ELR (cell line): ENCODE measurements around the gene SURF4.
A peak's percentile ranks its signal among the peaks of the same experiment; 100 is the strongest.
"Not testable (repeated sequence)": the region's sequence is repeated elsewhere in the genome, so short reads cannot be mapped to it uniquely, and the experiment has no call there.

Experiments used
- DNase-seq: peaks from one replicate; pipeline ENCODE4 v3.0.0-alpha.2; 2015; ENCODE audit warnings: low read depth

Gene SURF4

GRCh38 chr9:133352635-133353340 is 23.1 kb downstream of the SURF4 start:
- DNase-seq, result no peak

- DNase-seq, result peak; percentile 82
Observed at GRCh38 chr9:133351908-133352634, 23.8 kb downstream of the SURF4 start.

- DNase-seq, result no peak
Observed at GRCh38 chr9:133351526-133351907, 24.3 kb downstream of the SURF4 start.

GRCh38 chr9:133349965-133350616 is 25.8 kb downstream of the SURF4 start:
- no peak for DNase-seq

GRCh38 chr9:133348718-133349573 is 26.9 kb downstream of the SURF4 start:
- DNase-seq, result no peak

GRCh38 chr9:133347985-133348717 is 27.7 kb downstream of the SURF4 start, which contains the start of the genes MED22 and RPL7A:
Gene MED22 (minus strand): TSS chr9:133348131. CDS start chr9:133346662, 1,469 bp downstream.
Gene RPL7A (plus strand): TSS chr9:133348218. CDS start chr9:133348244, 26 bp downstream.
- peak; percentile 98 for DNase-seq

- DNase-seq, result peak; percentile 58
Observed at GRCh38 chr9:133347515-133347984, 28.3 kb downstream of the SURF4 start.

- DNase-seq, result no peak
Observed at GRCh38 chr9:133346021-133346785, 29.7 kb downstream of the SURF4 start.

- no peak for DNase-seq
Observed at GRCh38 chr9:133345596-133345995, 30.3 kb downstream of the SURF4 start.

- no peak for DNase-seq
Observed at GRCh38 chr9:133344979-133345378, 30.9 kb downstream of the SURF4 start.

GRCh38 chr9:133344071-133344470 is 31.8 kb downstream of the SURF4 start:
- no peak for DNase-seq

- DNase-seq, result no peak
Observed at GRCh38 chr9:133342570-133342969, 33.3 kb downstream of the SURF4 start.

GRCh38 chr9:133342069-133342406 is 33.8 kb downstream of the SURF4 start:
- DNase-seq, result no peak

GRCh38 chr9:133341369-133342068 is 34.3 kb downstream of the SURF4 start:
- no peak for DNase-seq

- DNase-seq, result no peak
Observed at GRCh38 chr9:133340916-133341315, 34.9 kb downstream of the SURF4 start.

GRCh38 chr9:133340256-133340655 is 35.6 kb downstream of the SURF4 start:
- no peak for DNase-seq

GRCh38 chr9:133339641-133340040 is 36.2 kb downstream of the SURF4 start:
- no peak for DNase-seq

- DNase-seq, result peak; percentile 93
Observed at GRCh38 chr9:133335924-133336811, 39.7 kb downstream of the SURF4 start, which contains the start of gene SURF6. Gene SURF6 (minus strand): TSS chr9:133336188. CDS start chr9:133336132, 56 bp downstream.

- not testable (repeated sequence) for DNase-seq
Observed at GRCh38 chr9:133334888-133335287, 41.0 kb downstream of the SURF4 start.
